Natural killer cell (primary cell): Measurements from ENCODE around the gene TENM3. TPM values are rescaled to one million over a fixed set of nuclear protein-coding genes. Genes with fewer than 3 reads are reported as not detected.

Experiments used
- ATAC-seq, 3 donors: fragments of 150-1000 bp in 2 of 3; fragments of 200-7000 bp in 1 of 3; cut with Tn5 transposase; 1 replicate in 1 of 3; 2 replicates in 2 of 3; pipeline ENCODE4 v1.10.0; 2021; ENCODE audit warnings: mild to moderate bottlenecking in 2 of 3, moderate library complexity in 2 of 3
- DNase-seq, 2 donors: peaks; one replicate each; pipeline versions ENCODE4 v3.0.0 to v3.0.0-alpha.2; 2013 to 2021; ENCODE audit warnings: mixed read lengths in 1 of 2
- H3K27ac ChIP-seq: one replicate; pipeline ENCODE4 v1.5.1; 2013; ENCODE audit warnings: mild to moderate bottlenecking, low read length
- H3K27me3 ChIP-seq: one replicate; pipeline ENCODE4 v1.6.1; 2013; ENCODE audit warnings: low read length; ENCODE audit not compliant: control insufficient read depth, insufficient read depth
- H3K36me3 ChIP-seq: one replicate; pipeline ENCODE4 v1.6.1; 2013; ENCODE audit warnings: low read length; ENCODE audit not compliant: control insufficient read depth, insufficient read depth
- H3K4me1 ChIP-seq: one replicate; pipeline ENCODE4 v1.6.1; 2013; ENCODE audit warnings: low read length; ENCODE audit not compliant: control insufficient read depth, insufficient read depth
- H3K4me3 ChIP-seq: one replicate; pipeline ENCODE4 v1.5.1; 2013; ENCODE audit warnings: low read length
- H3K9me3 ChIP-seq: one replicate; pipeline ENCODE4 v1.6.1; 2013; ENCODE audit warnings: low read length; ENCODE audit not compliant: control insufficient read depth, insufficient read depth
- H3K27ac Mint-ChIP-seq, 2 donors: one replicate each; pipeline ENCODE4 v1.8.0; 2022; ENCODE audit warnings: mild to moderate bottlenecking in 2 of 2, mixed read lengths in 2 of 2, moderate library complexity in 1 of 2
- H3K27me3 Mint-ChIP-seq, 2 donors: one replicate each; pipeline ENCODE4 v1.8.0; 2022; ENCODE audit warnings: low read depth in 2 of 2, mixed read lengths in 2 of 2
- H3K36me3 Mint-ChIP-seq: one replicate; pipeline ENCODE4 v1.8.0; 2022; ENCODE audit warnings: mixed read lengths
- H3K4me1 Mint-ChIP-seq, 2 donors: one replicate each; pipeline ENCODE4 v1.8.0; 2022; ENCODE audit warnings: mixed read lengths in 2 of 2
- H3K4me3 Mint-ChIP-seq: one replicate; pipeline ENCODE4 v1.8.0; 2022; ENCODE audit warnings: mild to moderate bottlenecking, moderate library complexity, mixed read lengths
- H3K9me3 Mint-ChIP-seq, 2 donors: one replicate each; pipeline ENCODE4 v1.8.0; 2022; ENCODE audit warnings: mixed read lengths in 2 of 2
- WGBS: methylation state at CpG from one replicate; pipeline ENCODE4 v1.1.7; 2013; ENCODE audit warnings: missing lambda C conversion rate; ENCODE audit not compliant: insufficient coverage; 5-methylcytosine and 5-hydroxymethylcytosine counted together
- intact Hi-C: fragments of 100-400 bp; cut with micrococcal nuclease; formaldehyde crosslinking; loops from one replicate; pipeline ENCODE4 v1.14.2; 2022
- total RNA-seq, 4 donors: library from RNA; stranded (reverse); fragments of 120-200 nt in 1 of 4; gene quantifications; one replicate each; pipeline versions ENCODE4 v1.2.3 to v1.2.4, GENCODE V29; 2013 to 2022
- TF ChIP-seq, protein P1 (sequence below): fragments of 200-600 bp; IDR thresholded peaks from one replicate; pipeline ENCODE4 v1.8.0; 2022; ENCODE audit warnings: antibody characterized with exemption

TENM3 gene
- total RNA-seq, 3 donors from 2014 or later (not counting 1 experiment from before 2014, with no cell fraction given), result not detected

DNA sequence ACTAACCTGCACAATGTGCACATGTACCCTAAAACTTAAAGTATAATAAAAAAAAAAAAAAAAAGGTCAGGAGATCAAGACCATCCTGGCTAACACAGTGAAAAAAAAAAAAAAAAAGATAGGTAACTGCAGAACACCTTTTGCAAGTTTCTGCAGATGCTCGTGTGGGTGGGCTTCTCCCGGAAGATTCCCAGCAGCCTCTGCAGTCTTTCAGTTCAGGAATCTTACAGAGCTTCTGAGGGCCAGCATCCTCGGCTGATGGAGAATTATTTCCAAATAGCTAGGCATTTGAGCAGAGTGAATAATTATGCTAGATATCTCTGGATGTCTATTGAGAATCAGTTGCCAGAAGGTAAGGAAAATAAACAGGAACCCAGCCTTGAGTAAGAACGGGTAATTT lies 373.3 kb downstream of the TENM3 start:
- no peaks in the 10 kb centered on the region for H3K4me1 ChIP-seq
- no peaks in the 10 kb centered on the region for H3K27me3 ChIP-seq
- H3K36me3 Mint-ChIP-seq, result no peaks in the 10 kb centered on the region
- ATAC-seq, result no peak
- peaks cover 0 to 7% of the 10 kb centered on the region in 2 donors for H3K27me3 Mint-ChIP-seq
- H3K27ac Mint-ChIP-seq, result no peak overlapping the region
- intact Hi-C loops, result no loop called here
- TF ChIP-seq, protein P1, sequence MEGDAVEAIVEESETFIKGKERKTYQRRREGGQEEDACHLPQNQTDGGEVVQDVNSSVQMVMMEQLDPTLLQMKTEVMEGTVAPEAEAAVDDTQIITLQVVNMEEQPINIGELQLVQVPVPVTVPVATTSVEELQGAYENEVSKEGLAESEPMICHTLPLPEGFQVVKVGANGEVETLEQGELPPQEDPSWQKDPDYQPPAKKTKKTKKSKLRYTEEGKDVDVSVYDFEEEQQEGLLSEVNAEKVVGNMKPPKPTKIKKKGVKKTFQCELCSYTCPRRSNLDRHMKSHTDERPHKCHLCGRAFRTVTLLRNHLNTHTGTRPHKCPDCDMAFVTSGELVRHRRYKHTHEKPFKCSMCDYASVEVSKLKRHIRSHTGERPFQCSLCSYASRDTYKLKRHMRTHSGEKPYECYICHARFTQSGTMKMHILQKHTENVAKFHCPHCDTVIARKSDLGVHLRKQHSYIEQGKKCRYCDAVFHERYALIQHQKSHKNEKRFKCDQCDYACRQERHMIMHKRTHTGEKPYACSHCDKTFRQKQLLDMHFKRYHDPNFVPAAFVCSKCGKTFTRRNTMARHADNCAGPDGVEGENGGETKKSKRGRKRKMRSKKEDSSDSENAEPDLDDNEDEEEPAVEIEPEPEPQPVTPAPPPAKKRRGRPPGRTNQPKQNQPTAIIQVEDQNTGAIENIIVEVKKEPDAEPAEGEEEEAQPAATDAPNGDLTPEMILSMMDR, result no peak
- no peaks in the 10 kb centered on the region for H3K9me3 ChIP-seq
- no peak for DNase-seq
- WGBS, result 87% methylated on average over 3 of the region's 4 CpGs
- no peak overlapping the region for H3K4me3 ChIP-seq
- no peak overlapping the region for H3K27ac ChIP-seq
- H3K36me3 ChIP-seq, result no peaks in the 10 kb centered on the region
- no peaks in the 10 kb centered on the region for H3K9me3 Mint-ChIP-seq
- H3K4me1 Mint-ChIP-seq, result no peaks in the 10 kb centered on the region
- H3K4me3 Mint-ChIP-seq, result no peak overlapping the region

DNA sequence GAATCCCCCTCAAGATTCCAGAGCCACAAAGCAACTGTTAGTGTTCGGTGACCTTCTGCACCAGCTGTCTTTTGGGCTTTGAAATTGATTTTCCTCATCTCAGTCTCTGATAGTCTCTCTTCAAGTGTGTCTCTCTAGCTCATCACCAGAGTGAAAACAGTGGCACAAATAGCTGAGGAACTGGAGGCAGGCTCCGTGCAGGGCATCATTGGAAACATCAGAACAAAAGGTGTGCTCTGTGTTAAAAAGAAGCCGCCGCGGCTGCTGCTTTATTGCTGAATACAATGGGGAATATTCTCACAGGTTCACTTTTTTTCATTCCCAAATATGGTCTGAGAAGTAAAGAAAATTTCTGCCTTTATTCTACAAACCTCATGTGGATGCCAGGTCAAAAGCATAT lies 376.5 kb downstream of the TENM3 start:
- H3K4me3 ChIP-seq, result no peak overlapping the region
- no peaks in the 10 kb centered on the region for H3K36me3 ChIP-seq
- H3K9me3 Mint-ChIP-seq, result no peaks in the 10 kb centered on the region
- no peak overlapping the region for H3K4me3 Mint-ChIP-seq
- intact Hi-C loops, result no loop called here
- H3K27ac Mint-ChIP-seq, result no peak overlapping the region
- peaks cover 0 to 7% of the 10 kb centered on the region in 2 donors for H3K27me3 Mint-ChIP-seq
- DNase-seq (no peak), ATAC-seq (no peak)
- no peaks in the 10 kb centered on the region for H3K36me3 Mint-ChIP-seq
- H3K4me1 ChIP-seq, result no peaks in the 10 kb centered on the region
- WGBS, result 61% methylated on average over 5 of the region's 5 CpGs
- H3K9me3 ChIP-seq, result no peaks in the 10 kb centered on the region
- H3K4me1 Mint-ChIP-seq, result no peaks in the 10 kb centered on the region
- H3K27me3 ChIP-seq, result no peaks in the 10 kb centered on the region
- TF ChIP-seq, protein P1, result no peak
- no peak overlapping the region for H3K27ac ChIP-seq

DNA sequence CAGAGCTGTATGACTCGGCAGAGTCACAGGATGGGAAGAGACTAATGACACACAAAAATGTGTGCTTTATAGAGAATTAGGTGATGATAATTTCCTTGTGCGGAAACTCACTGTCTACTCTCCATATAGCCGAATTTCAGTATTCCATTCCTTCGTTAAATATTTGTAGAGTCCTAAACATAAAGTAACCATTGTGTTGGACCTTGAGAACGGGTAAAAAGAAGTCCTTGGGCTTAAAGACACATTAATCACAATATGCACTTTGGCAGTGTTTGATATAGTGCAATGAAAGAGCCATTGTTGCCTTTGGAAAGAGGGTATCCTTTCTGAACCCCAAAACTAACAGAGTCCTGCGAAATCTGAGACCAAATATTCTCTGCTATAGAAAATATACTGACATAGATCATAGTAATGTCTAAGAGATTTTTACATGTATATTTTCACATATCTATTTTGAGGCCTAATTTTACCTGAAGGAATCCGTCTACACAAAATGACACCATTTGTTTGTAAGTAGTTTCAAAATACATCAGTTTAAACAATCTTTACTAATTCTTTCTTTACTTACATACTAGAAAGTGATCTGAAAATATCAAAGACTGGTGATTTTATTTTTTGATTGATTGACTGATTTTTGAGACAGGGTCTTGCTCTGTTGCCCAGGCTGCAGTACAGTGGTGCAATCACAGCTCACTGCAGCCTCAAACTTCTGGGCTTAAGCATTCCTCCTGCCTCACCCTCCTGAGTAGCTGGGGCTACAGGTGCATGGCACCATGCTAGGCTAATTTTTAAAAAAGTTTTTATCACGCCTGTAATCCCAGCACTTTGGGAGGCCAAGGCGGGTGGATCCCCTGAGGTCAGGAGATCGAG lies 377.1 kb downstream of the TENM3 start:
- peaks cover 0 to 5% of the 10 kb centered on the region in 2 donors for H3K27me3 Mint-ChIP-seq
- WGBS, result 85% methylated on average over 4 of the region's 10 CpGs

More for the DNA sequence above, 377.1 kb downstream of the TENM3 start:
- no peaks in the 10 kb centered on the region for H3K27me3 ChIP-seq
- Mint-ChIP-seq H3K4me1 (no peaks in the 10 kb centered on the region), H3K4me3 (no peak overlapping the region), H3K27ac (no peak overlapping the region), H3K36me3 (no peaks in the 10 kb centered on the region), H3K9me3 (no peaks in the 10 kb centered on the region)
- TF ChIP-seq, protein P1, result no peak
- no peak overlapping the region for H3K4me3 ChIP-seq
- DNase-seq, result no peak
- H3K27ac ChIP-seq, result no peak overlapping the region
- no peaks in the 10 kb centered on the region for H3K36me3 ChIP-seq
- no peaks in the 10 kb centered on the region for H3K4me1 ChIP-seq
- intact Hi-C loops, result no loop called here
- no peaks in the 10 kb centered on the region for H3K9me3 ChIP-seq
- no peak for ATAC-seq
